ENCODE results near the gene CPEB4. TPM values are rescaled to one million over a fixed set of nuclear protein-coding genes. Genes with fewer than 3 reads are reported as not detected.

The CPEB4 gene
- total and polyA plus RNA-seq, 2 experiments from 2014 or later: 5.9 to 10.2 TPM

GRCh38 chr5:173940269-173940668 lies 52.1 kb downstream of the CPEB4 start:
- Histone ChIP-seq H3K27me3 (ENCODE audit: insufficient read depth) (no peaks in the 10 kb centered on the region), H3K36me3 (ENCODE audit: insufficient read depth) (no peaks in the 10 kb centered on the region), H3K9me2 (ENCODE audit: insufficient read depth) (no peaks in the 10 kb centered on the region), H3F3A (replicated peaks; ENCODE audit: low read depth) (no peaks in the 10 kb centered on the region), H3K4me3 (no peak overlapping the region), H4K20me1 (replicated peaks; ENCODE audit: insufficient read depth) (no peaks in the 10 kb centered on the region), H3K4me2 (peak overlapping the region; percentile 6; the same call in 1 of the 2 replicates), H3K4me1 (ENCODE audit: insufficient read depth) (peaks cover 44% of the 10 kb centered on the region), H2AFZ (no peak overlapping the region), H3K27ac (ENCODE audit: low read depth) (peak overlapping the region; percentile 93), H3K79me2 (replicated peaks; ENCODE audit: insufficient read depth) (no peaks in the 10 kb centered on the region; the same call in 1 of the 2 replicates)
- H3K4me3 Mint-ChIP-seq: no peak overlapping the region
- peaks cover 2% of the 10 kb centered on the region; the same call in 1 of the 3 replicates for H3K36me3 Mint-ChIP-seq (ENCODE audit: low read depth)
- DNase-seq (ENCODE audit: low spot score) (no peak), ATAC-seq (no peak)
- no peaks in the 10 kb centered on the region for H3K9me3 Mint-ChIP-seq
- TF ChIP-seq NANOG (IDR thresholded peaks at IDR 0.05; ENCODE audit: borderline replicate concordance): no peak
- no peak for TF ChIP-seq ZNF114 (CRISPR knock-in tag; IDR thresholded peaks at IDR 0.05)
- no peak for TF ChIP-seq ETS1 (IDR thresholded peaks at IDR 0.05)
- TF ChIP-seq, protein P1, sequence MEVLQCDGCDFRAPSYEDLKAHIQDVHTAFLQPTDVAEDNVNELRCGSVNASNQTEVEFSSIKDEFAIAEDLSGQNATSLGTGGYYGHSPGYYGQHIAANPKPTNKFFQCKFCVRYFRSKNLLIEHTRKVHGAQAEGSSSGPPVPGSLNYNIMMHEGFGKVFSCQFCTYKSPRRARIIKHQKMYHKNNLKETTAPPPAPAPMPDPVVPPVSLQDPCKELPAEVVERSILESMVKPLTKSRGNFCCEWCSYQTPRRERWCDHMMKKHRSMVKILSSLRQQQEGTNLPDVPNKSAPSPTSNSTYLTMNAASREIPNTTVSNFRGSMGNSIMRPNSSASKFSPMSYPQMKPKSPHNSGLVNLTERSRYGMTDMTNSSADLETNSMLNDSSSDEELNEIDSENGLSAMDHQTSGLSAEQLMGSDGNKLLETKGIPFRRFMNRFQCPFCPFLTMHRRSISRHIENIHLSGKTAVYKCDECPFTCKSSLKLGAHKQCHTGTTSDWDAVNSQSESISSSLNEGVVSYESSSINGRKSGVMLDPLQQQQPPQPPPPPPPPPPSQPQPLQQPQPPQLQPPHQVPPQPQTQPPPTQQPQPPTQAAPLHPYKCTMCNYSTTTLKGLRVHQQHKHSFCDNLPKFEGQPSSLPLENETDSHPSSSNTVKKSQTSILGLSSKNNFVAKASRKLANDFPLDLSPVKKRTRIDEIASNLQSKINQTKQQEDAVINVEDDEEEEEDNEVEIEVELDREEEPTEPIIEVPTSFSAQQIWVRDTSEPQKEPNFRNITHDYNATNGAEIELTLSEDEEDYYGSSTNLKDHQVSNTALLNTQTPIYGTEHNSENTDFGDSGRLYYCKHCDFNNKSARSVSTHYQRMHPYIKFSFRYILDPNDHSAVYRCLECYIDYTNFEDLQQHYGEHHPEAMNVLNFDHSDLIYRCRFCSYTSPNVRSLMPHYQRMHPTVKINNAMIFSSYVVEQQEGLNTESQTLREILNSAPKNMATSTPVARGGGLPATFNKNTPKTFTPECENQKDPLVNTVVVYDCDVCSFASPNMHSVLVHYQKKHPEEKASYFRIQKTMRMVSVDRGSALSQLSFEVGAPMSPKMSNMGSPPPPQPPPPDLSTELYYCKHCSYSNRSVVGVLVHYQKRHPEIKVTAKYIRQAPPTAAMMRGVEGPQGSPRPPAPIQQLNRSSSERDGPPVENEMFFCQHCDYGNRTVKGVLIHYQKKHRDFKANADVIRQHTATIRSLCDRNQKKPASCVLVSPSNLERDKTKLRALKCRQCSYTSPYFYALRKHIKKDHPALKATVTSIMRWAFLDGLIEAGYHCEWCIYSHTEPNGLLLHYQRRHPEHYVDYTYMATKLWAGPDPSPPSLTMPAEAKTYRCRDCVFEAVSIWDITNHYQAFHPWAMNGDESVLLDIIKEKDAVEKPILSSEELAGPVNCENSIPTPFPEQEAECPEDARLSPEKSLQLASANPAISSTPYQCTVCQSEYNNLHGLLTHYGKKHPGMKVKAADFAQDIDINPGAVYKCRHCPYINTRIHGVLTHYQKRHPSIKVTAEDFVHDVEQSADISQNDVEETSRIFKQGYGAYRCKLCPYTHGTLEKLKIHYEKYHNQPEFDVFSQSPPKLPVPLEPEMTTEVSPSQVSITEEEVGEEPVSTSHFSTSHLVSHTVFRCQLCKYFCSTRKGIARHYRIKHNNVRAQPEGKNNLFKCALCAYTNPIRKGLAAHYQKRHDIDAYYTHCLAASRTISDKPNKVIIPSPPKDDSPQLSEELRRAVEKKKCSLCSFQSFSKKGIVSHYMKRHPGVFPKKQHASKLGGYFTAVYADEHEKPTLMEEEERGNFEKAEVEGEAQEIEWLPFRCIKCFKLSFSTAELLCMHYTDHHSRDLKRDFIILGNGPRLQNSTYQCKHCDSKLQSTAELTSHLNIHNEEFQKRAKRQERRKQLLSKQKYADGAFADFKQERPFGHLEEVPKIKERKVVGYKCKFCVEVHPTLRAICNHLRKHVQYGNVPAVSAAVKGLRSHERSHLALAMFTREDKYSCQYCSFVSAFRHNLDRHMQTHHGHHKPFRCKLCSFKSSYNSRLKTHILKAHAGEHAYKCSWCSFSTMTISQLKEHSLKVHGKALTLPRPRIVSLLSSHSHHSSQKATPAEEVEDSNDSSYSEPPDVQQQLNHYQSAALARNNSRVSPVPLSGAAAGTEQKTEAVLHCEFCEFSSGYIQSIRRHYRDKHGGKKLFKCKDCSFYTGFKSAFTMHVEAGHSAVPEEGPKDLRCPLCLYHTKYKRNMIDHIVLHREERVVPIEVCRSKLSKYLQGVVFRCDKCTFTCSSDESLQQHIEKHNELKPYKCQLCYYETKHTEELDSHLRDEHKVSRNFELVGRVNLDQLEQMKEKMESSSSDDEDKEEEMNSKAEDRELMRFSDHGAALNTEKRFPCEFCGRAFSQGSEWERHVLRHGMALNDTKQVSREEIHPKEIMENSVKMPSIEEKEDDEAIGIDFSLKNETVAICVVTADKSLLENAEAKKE (CRISPR knock-in tag; IDR thresholded peaks at IDR 0.05): no peak
- TF ChIP-seq, protein P2, sequence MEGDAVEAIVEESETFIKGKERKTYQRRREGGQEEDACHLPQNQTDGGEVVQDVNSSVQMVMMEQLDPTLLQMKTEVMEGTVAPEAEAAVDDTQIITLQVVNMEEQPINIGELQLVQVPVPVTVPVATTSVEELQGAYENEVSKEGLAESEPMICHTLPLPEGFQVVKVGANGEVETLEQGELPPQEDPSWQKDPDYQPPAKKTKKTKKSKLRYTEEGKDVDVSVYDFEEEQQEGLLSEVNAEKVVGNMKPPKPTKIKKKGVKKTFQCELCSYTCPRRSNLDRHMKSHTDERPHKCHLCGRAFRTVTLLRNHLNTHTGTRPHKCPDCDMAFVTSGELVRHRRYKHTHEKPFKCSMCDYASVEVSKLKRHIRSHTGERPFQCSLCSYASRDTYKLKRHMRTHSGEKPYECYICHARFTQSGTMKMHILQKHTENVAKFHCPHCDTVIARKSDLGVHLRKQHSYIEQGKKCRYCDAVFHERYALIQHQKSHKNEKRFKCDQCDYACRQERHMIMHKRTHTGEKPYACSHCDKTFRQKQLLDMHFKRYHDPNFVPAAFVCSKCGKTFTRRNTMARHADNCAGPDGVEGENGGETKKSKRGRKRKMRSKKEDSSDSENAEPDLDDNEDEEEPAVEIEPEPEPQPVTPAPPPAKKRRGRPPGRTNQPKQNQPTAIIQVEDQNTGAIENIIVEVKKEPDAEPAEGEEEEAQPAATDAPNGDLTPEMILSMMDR (conservative IDR thresholded peaks at IDR 0.05; ENCODE audit: low read depth in 2 of 2): no peak
- no peak for TF ChIP-seq JUNB (IDR thresholded peaks at IDR 0.05; ENCODE audit: unreplicated experiment)
- no peak for TF ChIP-seq EZH2 (IDR thresholded peaks at IDR 0.05; ENCODE audit: low read depth, unreplicated experiment)
- no peak for TF ChIP-seq POLR2AphosphoS5 (IDR thresholded peaks at IDR 0.05; ENCODE audit: low read depth)
- TF ChIP-seq STAT1 (IDR thresholded peaks at IDR 0.05; ENCODE audit: unreplicated experiment): no peak
- TF ChIP-seq REST (IDR thresholded peaks at IDR 0.05; ENCODE audit: unreplicated experiment): no peak
- TF ChIP-seq ZNF331 (CRISPR knock-in tag; IDR thresholded peaks at IDR 0.05; ENCODE audit: low read depth): no peak
- no peak for TF ChIP-seq CREB1 (CRISPR knock-in tag; IDR thresholded peaks at IDR 0.05; ENCODE audit: low read depth)
- no peak for TF ChIP-seq EZH2phosphoT487 (IDR thresholded peaks at IDR 0.05; ENCODE audit: unreplicated experiment)
- H3K27me3 Mint-ChIP-seq (ENCODE audit: insufficient read depth, low read depth, poor library complexity): peaks cover 1% of the 10 kb centered on the region
- H3K27ac Mint-ChIP-seq: peak overlapping the region; percentile 85
- peaks cover 58% of the 10 kb centered on the region for H3K4me1 Mint-ChIP-seq
